KOPT-K1 (cell line): ENCODE results near the gene SNN.

Experiments
- H3K27ac ChIP-seq: fragments of 200-600 bp; sonication (generic); 2 replicates; pipeline ENCODE4 v1.5.1; 2016; ENCODE audit warnings: antibody characterized with exemption, mild to moderate bottlenecking, low read depth, low read length; ENCODE audit not compliant: poor library complexity, severe bottlenecking
- H3K36me3 ChIP-seq: fragments of 200-600 bp; sonication (generic); 2 replicates; pipeline ENCODE4 v1.5.1; 2017; ENCODE audit warnings: antibody characterized with exemption, mild to moderate bottlenecking, low read length, moderate library complexity; ENCODE audit not compliant: insufficient read depth
- H3K9me3 ChIP-seq: fragments of 200-600 bp; sonication (generic); 2 replicates; pipeline ENCODE4 v1.5.1; 2017; ENCODE audit warnings: antibody characterized with exemption, low read length, mild to moderate bottlenecking; ENCODE audit not compliant: insufficient read depth, poor library complexity, severe bottlenecking

SNN gene

GRCh38 chr16:11677959-11678881 is 10.0 kb downstream of the SNN start:
- Histone ChIP-seq H3K9me3 (no peaks in the 10 kb centered on the region), H3K27ac (no peak overlapping the region), H3K36me3 (peaks cover 76% of the 10 kb centered on the region)

- H3K9me3 ChIP-seq = no peaks in the 10 kb centered on the region
- H3K36me3 ChIP-seq = peaks cover 87% of the 10 kb centered on the region
- H3K27ac ChIP-seq = no peak overlapping the region
Observed at GRCh38 chr16:11679250-11679649, 11.0 kb downstream of the SNN start.

GRCh38 chr16:11679941-11680911 is 12.0 kb downstream of the SNN start:
- H3K27ac ChIP-seq = no peak overlapping the region
- H3K36me3 ChIP-seq = peaks cover 96% of the 10 kb centered on the region
- no peaks in the 10 kb centered on the region for H3K9me3 ChIP-seq

GRCh38 chr16:11681556-11681955 is 13.3 kb downstream of the SNN start:
- Histone ChIP-seq H3K9me3 (no peaks in the 10 kb centered on the region), H3K27ac (peak overlapping the region; percentile 10), H3K36me3 (peaks cover 98% of the 10 kb centered on the region)

DNA sequence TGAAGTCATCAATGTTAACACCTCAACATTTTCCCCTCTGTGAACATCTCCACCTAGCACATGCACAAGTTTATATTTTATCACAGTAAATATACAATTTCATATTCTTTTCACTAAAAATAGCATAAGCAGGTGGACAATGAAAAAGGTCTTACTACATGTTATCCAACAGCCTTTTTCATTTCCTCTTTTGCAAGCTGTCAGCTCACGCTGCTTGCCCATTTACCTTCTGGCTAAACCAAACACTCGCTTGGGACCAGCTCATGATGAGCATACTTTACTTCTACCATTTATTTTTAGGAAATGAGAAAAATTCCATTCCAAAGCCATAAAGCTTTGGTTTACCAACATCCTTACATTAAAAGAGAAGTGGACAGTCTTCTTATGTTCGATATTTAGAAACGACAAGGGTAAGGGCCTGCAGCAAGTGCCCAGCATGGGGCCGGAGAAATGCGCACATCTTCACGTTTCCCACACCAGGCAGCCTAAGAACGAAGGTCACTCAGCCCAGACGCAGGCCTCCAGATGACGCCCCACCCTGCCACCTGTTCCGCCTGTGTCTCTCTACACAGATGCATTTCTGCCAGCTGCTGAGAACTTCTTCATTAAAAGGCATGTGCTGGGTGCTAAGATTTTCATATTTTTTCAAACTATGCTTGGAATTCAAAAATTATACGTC is 13.9 kb downstream of the SNN start:
- Histone ChIP-seq H3K27ac (no peak overlapping the region), H3K9me3 (no peaks in the 10 kb centered on the region), H3K36me3 (peaks cover 98% of the 10 kb centered on the region)

- Histone ChIP-seq H3K27ac (no peak overlapping the region), H3K36me3 (peaks cover 98% of the 10 kb centered on the region), H3K9me3 (no peaks in the 10 kb centered on the region)
Observed at GRCh38 chr16:11682655-11683096, 14.4 kb downstream of the SNN start.

GRCh38 chr16:11683145-11683544 is 14.9 kb downstream of the SNN start:
- Histone ChIP-seq H3K27ac (no peak overlapping the region), H3K9me3 (no peaks in the 10 kb centered on the region), H3K36me3 (peaks cover 98% of the 10 kb centered on the region)

DNA sequence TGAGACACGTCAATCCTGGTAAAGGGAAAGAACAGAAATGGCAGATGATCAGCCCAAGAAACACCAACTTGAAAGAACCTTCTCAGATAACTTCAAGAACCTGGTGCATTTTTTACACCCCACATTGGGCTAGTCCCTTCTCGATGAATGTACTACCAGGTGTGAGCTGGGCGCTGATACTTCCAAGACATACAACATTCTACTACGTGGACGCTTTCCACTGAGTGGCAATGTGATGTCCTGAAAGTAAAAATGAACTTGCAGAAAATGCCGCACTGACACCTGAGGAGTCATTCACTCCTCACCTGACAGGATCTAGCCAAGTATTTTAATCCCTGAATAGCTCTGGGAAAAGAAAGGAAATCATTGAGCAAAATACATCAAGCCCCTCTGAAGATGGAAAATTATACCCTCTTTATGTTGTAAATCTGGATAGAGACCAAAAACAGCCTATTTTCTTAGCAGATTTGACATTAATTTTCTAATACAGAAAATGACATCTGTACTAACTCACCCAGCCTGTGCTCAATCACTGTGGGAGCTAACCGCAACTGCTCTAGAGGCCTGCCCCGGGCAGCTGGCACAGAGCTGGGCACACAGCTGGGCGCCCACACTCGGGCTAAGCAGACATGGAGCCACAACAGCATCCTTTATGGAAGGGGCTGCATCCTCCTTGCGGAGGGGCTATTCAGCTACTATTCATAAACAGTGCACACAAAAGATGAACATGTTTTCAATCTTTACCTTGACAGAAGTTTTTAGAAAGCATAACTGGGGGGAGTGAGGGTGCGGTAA is 16.2 kb downstream of the SNN start:
- no peak overlapping the region for H3K27ac ChIP-seq
- no peaks in the 10 kb centered on the region for H3K9me3 ChIP-seq
- peaks cover 91% of the 10 kb centered on the region for H3K36me3 ChIP-seq

DNA sequence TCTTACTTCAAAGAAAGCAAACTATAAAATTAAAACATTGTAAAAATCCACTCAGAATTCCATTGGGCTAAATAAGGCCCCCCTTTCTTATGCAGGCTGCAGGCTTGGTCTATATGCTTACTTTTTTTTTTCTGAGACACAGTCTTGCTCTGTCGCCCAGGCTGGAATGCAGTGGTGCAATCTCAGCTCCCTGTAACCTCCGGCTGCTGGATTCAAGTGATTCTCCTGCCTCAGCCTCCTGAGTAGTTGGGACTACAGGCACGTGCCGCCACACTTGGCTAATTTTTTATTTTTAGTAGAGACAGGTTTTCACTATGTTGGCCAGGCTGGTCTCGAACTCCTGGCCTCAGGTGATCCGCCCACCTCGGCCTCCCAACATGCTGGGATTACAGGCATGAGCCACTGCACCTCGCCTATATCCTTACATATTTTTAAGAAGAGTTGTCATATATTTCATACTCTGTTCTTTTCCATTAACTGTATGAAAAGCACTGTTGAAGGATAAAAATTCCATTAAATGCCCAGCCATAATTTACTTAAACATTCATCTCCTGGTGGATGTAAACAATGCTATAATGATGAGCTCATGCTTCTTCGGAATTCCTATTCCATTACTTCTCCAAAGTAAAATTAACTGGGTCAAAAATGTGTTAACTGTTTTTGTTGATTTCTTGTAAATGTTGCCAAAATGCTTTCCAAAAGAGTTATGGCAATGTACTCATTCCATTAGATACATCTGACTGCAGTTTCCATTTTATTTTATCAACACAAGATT is 17.8 kb downstream of the SNN start:
- no peak overlapping the region for H3K27ac ChIP-seq
- peaks cover 87% of the 10 kb centered on the region for H3K36me3 ChIP-seq
- H3K9me3 ChIP-seq = no peaks in the 10 kb centered on the region

GRCh38 chr16:11686713-11687380 is 18.6 kb downstream of the SNN start:
- H3K9me3 ChIP-seq = no peaks in the 10 kb centered on the region
- peaks cover 87% of the 10 kb centered on the region for H3K36me3 ChIP-seq
- H3K27ac ChIP-seq = no peak overlapping the region

DNA sequence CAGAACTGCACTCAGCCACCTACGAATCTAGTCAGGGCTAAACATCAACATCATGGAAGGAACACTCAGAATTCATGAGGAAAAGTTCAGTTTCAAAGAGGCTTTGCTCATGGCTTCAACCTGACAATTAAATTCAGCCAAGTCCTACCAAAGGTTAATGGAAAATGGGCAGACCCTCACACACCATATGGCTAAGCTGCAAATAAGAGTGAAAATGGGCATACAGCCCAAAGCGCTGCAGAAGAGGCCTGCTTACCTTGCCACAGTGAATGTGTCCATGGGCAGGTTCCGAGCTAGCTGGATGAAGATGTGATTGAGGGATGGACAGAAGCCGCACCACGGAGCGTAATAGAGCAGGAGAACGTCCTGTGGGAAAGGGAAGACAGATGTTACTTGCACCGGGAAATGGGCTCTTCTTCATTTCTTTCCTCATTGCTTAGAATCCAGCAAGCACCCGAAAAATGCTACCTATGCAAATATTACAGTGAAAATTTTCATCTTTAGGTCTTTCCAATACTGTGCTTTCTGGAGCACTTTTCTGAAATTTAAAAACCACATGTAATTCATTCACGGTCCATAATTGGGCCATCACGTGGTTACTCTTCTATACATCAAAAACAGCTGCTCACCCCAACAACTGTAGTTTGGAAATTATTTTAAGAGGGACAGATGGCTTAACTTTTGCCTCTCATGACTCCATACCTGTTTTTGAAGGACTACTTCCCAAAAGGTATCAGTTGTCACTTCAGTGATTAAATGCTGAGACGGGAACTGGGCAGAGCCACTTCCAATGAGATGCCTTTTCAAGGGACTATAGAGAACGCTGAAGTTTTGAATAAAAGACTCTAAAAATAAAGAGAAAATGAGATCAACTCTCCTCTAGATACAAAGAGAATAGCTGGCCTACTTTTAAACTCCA is 19.6 kb downstream of the SNN start:
- H3K36me3 ChIP-seq = peaks cover 88% of the 10 kb centered on the region
- H3K9me3 ChIP-seq = no peaks in the 10 kb centered on the region
- no peak overlapping the region for H3K27ac ChIP-seq

- Histone ChIP-seq H3K9me3 (no peaks in the 10 kb centered on the region), H3K36me3 (peaks cover 87% of the 10 kb centered on the region), H3K27ac (no peak overlapping the region)
Observed at GRCh38 chr16:11688520-11688886, 20.2 kb downstream of the SNN start.
